ENCODE data around the gene RPRD1B.

Gene RPRD1B

DNA sequence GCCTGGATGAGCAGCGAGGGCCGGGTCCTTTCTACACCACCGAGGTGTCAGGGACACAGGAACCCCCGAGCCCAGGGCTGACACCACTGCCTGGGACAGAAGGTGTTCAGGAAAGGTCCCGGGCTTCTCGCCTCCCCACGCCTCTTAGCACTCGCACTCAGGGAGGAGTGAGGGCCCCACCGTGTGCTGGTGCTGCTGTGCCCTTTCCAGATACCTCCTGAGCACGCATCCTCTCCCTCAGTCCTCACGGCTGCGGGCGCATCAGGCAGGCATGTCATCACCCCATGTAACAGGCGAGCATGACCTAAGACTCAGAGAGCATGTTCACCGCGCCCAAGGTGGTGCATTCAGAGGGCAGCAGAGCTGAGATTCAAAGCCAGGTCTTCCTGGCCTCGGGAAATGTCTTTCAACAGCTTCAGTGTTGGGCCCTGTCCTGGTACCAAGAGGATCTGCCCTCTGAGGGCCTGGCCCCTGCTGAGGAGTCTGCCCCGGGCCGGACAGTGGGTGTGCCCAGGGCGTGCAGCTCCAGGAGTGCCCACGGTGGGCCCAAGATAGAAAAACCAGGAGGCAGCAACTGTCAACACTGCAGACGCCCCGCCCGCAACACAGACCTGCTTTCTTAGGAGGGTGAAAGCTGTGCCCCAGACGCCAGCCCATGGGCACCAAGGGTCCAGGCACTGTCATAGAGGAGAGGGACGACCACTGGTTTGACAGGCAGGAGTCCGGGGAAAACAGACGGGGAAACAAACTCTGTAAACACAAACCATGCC, 102.3 kb downstream of the RPRD1B start:
- no peak for DNase-seq (ENCODE audit: low read depth)

DNA sequence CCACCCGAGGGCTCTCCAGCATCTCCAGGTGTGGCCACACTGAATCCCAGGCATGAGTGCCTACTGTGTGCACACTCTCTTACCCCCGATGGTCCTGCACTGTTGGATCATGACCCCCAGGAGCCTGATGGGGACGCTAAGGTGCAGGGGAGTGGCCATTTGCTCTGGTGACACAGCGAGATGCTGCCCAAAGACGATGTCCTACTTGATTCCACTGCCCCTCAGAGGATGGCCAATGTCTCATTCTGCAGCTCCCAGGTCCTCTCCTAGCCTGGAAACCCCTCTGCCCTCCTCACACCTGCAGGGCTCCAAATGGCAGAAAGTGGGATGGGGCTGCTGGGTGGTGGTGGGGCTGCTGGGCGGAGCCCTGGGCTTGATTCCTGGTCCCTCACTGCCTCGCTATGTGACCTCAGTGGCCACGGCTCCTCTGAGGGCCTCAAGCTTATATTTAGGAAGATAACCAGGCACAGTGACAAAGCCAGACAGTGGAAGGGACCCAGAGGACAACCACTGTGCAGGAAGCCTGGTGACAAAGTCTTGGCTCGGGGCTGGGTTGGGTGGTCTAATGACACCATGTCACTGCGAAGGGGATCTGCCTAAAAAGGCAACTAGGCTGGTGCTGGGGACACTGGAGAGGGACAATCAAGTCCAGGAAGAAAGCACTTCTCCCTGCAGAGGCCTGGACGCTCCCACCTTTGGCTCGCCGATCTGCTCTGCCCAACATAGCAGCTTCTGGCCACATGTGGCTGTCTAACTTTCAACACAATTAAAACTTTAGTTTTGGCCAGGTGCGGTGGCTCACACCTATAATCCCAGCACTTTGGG, 103.1 kb downstream of the RPRD1B start:
- no peak for DNase-seq (ENCODE audit: low read depth)

DNA sequence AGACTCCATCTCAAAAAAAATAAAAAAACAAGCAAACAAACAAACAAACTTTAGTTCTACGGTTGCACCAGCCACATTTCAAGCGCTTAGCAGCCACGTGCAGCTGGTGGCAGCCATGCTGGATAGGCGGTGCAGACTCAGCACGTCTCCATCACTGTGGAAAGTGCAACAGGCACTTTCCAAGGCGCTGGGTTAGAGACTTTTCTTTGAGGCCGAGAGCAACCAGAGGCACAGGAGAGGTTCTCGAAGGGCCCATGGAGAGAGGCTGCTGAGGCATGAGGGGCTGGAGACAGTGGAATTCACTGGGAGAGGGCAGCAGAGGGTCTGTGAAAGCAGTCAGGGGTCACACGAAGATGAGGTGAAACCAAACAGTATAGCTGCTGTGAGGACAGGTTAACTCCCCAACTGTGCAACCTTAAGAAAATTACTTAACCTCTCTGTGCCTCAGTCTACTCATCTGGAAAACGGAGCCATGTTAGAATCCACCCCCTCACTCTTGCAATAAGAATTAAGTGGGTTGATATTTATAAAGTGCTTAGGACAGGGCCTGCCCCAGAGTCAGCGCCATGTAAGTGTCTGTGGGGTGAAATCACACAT, 104.0 kb downstream of the RPRD1B start:
- no peak for DNase-seq (ENCODE audit: low read depth)

DNA sequence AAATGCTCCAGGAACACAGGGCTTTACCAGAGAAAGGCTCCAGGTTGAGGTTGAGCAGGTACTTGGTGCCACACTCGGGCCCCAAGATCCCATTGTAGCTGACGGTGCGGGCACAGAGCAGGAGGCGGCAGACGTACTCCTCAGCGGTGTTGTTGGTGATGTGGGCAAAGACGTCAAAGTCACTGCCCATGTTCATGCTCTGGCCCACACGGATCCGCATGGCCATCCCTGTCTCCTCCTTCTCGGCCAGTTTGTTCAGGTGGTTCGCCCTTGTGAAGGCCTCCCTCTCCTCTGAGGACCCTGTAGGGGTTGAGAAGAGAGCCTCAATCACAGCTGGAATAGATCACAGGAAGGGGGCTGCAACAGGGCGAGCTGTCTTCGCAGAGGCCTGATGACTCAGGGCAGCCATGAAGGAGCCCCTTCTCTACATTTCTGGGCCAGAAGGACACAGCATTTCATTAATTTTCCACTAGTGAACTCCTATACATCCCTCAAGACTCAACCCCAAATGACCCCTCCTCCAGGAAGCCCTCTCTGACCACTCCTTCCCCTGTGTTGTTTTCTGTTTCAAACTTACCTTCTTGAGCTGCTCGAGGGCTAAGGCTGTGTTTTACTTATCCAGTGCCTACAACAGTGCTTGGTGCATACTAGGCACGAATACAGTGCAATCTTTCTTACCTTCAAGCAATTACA, 104.7 kb downstream of the RPRD1B start:
- DNase-seq (ENCODE audit: low read depth), result no peak

DNA sequence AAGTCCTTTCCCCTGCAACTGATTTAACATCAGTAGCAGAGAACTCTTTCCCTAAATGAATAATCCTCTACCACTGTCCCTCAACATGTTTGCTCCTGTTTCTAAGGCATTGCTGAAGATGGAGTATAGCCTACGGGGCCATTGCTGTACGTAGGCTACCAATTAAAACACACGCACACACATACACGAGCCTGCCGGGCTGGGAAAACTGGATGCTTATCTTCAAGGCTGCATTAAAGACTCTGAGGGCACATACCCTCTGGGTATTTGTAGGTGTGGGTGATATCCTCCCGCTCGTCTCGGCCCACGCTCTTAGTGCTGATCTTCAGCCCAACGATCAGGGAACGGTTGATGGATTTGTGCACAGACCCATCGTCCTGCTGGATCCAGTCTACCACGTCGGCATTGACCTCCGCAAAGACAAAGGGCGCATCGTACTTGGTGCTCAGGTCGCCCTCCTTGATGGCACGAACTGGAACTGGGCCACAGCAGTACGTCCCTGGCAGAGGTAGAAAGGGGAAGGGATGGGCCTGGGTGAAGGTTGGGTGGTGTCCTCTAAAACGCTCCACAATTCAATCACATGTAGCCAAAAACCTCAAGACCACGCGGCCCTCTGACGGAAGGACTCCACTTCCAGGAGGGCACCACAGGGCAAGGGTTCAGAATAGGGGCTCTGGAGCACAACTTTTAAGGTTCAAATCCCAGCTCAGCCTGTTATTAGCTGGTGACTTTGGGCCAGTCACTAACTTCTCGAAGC, 105.8 kb downstream of the RPRD1B start:
- no peak for DNase-seq (ENCODE audit: low read depth)

DNA sequence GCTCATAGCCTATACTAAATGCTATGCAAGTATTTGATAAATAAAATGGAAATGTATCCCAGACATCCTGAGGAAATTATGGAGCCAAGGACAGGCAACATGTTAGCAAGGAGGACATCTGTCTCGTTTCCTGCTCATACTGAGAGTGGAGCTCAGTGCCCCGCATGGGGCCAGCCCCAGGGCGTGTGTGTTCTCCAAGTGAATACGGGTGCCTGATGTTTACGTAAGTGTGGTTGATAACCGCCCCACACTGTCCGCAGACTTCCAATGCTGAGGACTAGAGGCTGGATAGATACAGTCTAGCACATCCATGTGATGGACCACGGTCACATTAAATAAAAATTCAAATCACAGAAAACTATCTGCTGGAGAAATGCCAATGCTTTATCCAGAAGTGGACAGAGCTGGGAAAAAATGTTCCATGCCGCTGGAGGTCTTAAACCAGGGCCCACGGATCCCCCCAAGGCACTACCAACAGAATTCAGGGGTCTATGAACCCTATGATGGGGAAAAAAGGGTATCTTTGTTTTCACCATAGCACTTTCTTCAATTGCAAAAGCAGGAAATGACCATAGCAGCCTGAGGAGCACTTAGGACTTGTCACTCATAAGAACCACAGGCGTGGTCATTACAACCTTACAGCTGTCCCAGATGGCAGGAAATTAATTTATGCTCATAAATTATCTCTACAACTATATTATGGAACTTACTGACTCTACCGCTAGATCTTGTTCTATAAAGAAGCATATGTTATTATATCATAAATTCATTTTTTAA, 106.6 kb downstream of the RPRD1B start:
- DNase-seq (ENCODE audit: low read depth), result no peak

DNA sequence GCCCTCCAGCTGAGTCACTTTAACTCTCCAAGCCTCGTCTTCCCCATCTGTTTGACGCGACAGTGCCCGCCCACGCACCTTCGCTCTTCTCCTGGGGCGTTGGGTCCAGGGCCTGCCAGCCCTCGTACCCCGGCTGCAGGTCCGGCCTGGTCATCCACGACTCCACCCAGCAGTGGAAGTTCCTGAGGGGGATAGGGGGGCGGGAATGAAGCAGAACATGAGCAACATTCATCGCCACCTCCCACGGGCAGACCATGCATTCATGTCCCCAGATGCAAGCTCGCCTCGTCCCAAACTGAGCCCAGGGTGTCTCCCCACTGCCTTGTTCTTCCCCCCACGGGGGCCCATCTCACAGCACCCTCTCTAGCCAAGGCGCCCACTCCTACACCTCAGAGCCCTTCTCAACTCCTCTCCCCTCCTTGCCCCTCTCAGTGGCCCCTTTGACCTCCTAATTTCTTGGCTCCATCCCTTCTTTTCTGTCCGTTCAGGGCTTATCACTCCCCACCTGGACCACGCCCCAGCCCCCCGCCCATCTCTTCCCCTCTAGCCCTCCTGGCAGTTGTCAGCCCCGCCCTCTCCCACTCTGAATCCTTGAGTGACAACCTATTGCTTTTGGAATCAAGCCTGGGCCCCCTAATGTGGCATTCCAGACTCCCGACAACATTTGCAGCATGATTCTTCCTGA, 107.8 kb downstream of the RPRD1B start:
- no peak for DNase-seq (ENCODE audit: low read depth)

All from GM04504 (cell line).